Cerebellar cortex (tissue), 1 donor: Measurements from ENCODE around the gene SMARCA5.

ENCODE experiments used
- DNase-seq: peaks from one replicate; pipeline ENCODE4 v3.0.0-alpha.2; 2015; ENCODE audit warnings: low spot score

SMARCA5 gene

DNA sequence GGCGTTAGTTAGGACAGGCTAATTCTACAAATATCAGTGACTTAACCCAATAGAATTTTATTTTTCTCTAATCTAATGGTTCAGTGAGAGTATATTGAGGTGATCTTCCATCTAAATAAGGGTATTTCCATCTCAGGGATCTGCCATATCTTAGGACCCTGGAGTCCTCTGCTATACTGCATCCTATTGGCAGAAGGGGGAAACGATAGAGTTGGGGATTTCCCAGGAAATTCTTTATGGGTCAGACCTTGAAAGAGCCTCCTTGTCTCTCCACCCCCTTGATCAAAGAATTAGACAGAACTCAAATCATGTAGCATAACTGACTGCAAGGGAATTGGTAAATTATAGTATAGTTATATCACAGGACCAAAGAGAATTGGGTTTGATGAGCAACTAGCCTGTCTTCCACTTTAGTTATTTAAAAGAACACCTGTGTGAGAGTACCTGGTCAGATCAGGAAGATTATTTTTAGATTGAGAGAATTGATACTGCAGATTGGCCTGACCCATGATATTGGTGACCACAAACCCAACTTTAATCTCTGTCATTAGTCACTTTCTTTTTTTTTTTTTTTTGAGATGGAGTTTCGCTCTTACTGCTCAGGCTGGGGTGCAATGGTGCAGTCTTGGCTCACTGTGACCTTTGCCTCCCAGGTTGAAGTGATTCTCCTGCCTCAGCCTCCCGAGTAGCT, 25.6 kb downstream of the SMARCA5 start:
- DNase-seq = no peak

DNA sequence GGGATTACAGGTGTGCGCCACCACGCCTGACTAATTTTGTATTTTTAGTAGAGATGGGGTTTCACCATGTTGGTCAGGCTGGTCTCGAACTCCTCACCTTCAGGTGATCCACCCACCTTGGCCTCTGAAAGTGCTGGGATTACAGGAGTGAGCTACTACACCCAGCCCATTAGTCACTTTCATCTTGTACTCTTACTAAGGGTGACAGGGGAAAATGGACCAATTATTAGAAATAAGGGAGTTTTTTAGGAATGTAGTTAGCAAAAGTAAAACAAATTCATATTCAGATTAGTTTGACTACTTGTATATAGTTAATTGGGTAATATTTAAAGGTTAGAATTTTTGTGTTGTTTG, 26.1 kb downstream of the SMARCA5 start:
- DNase-seq = no peak

DNA sequence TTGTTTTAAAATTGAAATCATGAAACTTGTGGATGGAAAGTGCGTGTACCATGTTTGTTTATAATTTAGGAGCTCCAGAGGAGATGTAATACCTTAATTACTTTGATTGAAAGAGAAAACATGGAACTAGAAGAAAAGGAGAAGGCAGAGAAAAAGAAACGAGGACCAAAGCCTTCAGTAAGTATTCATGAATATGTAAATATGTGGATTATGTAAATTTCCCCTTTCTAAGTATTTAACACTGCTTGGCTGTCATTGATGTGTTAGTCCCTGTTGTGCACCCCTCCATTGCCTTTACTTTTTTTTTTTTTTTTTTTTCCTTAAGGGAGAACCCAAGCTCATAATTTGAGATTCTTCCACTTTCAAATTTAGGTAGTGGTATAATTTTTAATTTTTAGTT, 36.4 kb downstream of the SMARCA5 start:
- no peak for DNase-seq

DNA sequence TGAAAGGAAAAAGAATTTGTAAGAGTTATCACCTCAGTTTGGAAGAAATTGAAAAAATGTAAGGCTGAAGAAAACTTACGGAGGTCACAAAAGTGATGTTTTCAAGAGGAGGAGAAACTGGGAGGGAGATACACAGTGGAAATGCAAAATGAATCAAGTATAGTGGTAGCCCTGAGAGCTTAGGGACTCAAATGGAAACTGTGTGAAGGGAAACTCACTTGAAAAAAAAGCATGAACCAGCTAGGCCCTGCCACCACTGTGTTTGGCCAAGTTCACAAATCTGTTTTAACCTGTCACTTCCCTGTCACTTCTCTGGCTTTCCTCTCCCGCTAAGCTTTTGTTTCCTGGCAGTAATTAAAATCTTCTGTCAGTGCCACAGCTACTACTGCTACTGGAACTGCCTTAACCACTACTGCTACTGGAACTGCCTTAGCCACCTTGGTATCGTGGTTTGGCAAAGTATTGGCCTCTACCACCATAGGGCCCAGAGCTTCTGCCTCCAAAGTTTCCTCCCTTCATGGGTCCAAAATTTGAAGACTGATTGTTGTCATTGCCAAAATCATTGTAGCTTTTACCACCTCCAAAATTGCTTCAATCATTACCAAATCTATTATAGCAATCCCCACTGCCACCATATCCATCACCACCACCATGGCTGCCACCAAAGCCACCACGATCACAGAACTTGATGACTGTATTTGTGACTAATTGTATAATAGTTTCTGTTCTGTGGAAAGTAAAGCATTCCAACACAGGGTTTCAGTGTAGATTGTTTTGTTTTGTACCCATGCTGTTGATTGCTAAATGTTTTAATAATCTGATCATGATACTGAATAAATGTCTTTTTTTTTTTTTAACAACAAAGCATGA, 41.5 kb downstream of the SMARCA5 start:
- DNase-seq = no peak

DNA sequence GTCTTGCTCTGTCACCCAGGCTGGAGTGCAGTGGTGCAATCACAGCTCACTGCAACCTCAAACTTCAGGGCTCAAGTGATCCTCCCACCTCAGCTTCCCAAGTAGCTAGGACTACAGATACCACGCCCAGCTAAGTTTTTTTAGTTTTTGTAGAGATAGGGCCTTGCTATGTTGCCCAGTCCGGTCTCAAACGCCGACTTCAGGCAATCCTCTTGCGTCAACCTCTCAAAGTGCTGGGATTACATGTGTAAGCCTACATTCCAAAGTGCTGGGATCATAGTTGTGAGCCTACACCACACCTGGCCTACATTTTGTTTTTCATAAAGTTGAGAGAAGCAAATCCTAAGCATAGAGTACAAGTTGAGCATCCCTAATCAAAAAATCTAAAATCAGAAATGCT, 42.2 kb downstream of the SMARCA5 start:
- no peak for DNase-seq

DNA sequence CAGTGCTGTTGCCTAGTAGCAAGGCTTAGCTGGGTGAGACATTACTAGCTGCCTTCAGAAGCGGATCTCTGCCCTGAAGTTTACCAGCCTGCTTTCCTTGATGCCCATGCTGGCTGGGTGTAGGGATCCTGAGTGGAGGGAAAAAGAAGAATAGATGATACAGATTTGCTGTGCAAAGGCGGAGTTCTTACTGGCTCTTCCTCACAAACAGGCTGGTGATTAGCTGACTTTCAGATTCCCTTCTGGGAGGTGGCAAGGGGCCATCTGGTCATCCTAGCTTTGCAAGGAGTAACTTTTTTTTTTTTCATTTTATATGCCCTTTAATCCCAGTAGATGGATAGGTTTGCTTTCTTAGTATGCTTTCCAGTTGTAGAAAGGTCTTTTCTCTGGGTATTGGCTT, 44.8 kb downstream of the SMARCA5 start:
- DNase-seq = no peak

DNA sequence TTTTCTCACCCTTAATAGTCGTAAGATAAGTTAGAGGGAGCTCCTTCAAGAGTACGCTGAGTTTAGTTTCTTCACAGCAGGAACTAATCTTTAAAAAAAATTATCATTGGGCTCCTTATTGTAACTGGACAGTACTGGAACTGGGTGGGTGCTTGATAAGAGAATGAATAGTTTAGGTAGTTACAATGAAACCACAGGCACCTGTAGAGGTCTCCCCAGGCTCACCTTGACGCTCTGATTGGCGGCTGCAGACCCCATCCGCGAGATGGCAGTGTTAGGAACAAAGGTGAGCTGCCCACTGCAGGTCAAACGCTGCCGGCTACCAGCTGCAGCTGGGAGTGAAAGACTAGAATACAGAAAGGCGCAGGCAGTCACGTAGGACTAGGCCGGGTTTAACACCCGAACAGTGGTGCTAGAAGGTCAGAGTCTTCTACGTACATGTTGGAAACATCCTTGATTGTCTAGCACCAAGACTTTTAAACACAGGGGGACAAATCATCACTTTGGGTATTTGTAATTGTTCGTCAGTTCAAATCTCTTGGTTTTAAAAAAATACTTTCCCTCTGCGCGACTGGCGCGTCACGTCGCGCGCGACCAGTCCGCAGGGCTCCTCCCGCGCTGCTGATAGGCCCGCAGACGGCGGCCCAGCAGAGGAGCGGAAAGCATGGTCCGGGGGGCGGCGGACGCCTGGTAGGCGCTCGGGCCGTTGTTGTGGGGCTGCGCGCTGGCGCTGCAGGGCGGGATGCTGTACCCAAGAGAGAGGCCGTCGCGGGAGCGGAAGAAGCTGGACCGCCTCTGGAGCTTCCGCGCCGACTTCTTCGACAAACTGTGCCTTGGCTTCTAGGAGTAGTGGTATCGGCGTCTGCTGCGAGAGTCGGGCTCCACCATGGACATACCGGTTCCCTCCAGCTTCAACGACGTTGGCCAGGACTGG, 45.6 kb downstream of the SMARCA5 start:
- peak; percentile 29 for DNase-seq

DNA sequence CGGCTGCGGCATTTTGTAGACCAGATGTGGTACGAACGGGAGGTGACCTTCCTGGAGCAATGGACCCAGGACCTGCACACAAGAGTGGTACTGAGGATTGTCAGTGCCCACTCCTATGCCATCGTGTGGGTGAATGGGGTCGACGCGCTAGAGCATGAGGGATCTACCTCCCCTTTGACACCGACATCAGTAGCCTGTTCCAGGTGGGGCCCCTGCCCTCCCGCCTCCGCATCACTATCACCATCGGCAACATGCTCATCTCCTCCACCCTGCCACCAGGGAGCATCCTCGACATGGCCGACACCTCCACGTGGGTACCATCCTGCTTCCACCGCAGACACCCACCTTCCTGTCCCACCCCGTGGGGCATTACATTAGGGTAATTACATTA, 46.2 kb downstream of the SMARCA5 start:
- no peak for DNase-seq

DNA sequence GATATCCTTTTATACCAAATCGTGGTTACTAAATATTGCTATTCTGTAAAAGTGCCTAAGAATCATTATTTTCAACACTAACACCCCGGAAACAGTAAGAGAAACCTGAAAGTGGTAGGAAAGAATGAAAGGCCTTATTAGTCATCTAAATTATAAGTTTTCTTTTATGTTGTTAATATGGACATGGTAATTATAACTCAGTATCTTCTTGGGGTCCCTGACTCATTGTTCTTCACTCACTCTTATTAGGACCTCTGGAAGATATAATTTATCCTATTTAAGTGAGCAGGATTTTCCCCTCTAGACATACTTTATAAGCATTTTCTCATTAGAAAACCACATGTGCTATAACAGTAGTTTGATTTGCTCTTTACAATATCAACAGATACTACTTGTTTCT, 51.0 kb downstream of the SMARCA5 start:
- no peak for DNase-seq

DNA sequence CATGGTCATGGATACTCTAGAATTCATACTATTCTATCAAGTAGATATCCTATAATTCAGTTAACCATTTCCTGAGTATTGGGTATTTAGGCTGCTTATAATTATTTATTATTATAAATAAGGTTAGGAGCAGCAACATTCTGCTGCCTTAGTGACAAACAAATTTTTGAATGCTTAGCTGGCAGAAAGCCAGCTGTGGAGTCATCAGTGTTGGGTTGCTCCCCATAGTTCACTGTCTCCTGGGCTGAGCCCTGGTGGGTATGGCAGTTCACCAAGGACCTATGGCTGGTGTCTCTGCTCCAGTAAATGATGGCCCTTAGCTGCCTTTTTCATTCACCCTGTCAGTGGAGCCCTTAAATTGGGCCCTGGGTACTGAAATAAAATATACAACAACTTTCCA, 61.8 kb downstream of the SMARCA5 start:
- DNase-seq = no peak

DNA sequence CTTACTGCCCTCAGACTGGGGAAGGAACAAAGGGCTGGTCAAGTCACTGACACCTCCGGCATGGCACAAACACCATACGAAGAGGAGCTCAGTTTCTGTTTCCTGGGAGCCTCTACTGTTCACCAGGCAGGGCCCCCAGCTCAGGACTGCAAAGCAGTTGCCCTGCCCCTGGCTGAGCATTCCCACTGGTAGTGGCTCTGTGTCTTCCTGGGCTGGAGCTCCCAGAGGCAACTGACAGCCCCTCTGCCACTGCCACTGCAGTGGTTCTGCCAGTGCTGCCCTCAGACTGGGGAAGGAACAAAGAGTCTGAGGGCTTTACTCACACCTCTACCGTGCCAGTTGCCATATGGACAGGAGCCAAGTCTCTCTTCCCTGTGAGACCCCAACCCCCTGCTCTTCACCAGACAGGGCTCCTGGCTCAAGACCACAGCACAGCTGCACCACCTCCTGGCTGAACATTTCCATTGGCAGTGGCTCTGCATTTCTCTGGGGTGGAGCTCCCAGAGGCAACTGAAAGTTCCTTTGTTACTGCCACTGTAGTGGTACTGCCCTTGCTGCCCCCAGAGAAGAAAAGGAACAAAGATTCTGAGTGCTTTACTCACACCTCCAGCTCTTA, 67.9 kb downstream of the SMARCA5 start:
- no peak for DNase-seq

DNA sequence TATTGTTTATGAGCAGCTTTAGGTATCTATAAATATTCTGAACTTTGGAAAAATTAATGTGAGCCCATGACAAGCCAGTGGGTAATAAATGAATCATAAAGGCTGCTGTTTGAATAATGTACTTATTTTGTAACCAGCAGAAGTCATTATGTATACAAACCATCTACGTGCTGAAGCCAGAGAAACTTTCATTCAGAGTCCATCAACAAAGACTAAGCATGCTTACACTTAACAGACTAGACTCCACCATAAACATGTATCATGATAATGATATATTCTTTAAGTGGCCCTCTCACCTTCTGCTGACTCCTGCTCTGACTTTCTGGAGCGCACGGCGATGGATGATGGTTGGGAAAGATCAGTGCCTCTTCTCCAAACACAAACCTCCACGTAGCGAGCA, 72.0 kb downstream of the SMARCA5 start:
- no peak for DNase-seq

DNA sequence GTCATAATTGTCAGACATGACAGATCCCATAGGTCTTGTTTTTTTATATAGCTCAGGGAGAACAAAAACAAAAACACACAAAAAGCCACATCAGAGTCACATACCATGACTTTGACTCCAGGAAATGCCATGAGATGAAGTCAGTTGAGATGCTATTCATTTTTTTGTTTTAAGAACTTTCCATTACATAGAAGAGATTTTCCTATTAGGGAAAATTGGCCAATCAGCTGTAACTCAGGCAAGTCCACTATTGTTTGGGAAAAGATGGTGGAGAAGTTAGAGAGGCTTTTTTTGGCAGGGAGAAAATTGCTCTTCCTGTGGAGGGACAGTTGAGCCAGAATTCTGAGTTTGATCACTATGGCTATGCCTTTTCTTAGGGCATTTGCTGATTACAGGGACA, 72.6 kb downstream of the SMARCA5 start:
- DNase-seq = no peak

DNA sequence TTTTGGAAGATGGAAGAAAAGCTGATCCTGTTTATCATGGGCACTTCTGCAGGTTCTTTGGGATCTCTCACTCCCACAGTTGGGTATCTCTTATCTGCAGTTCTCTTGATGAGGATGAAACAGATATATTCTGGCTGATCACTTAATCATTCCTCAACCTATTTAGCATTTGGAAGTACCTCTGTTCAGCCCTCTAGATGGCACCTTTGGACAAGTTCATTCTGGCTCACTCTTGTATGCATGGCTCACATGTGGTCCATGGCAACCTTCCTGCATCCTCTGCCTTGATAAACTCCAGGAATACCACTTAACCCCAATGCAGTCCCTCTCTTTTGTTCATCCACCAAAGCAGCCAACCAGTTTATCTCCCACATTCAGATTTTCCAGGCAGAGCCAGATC, 74.2 kb downstream of the SMARCA5 start:
- DNase-seq = peak; percentile 3

DNA sequence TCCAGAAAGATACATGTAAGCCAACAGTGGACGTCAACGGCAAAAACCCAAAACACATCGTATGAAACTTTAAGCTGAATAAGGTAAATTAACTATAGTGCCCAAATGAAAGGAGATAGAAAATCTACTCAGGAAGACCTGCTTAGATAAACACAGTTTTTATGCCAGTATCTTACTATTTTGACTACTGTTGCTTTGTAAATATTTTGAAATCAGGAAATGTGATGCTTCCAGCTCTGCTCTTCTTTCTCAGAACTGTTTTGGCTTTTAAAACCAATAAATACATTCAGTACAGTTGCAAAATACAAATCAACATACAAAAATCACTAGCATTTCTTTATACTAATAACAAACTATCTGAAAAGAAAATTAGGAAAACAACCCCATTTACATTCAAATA, 83.8 kb downstream of the SMARCA5 start:
- DNase-seq = no peak

DNA sequence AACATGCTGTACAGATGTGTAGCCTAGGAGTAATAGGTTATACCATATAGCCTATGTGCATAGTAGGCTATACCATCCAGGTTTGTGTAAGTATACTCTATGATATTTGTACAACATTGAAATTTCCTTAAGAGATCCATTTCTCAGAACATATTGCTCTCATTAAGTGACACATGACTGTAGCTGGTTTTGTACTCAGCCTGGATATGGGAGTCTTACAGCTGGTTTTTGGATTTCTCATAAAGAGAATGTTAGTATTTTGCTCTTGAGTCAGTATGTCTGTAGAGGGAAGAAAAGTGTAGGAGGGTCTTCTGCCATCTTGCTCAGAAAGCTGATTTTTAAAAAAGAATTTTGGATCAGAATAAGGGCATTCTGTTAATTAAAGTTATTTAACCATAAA, 85.3 kb downstream of the SMARCA5 start:
- no peak for DNase-seq

DNA sequence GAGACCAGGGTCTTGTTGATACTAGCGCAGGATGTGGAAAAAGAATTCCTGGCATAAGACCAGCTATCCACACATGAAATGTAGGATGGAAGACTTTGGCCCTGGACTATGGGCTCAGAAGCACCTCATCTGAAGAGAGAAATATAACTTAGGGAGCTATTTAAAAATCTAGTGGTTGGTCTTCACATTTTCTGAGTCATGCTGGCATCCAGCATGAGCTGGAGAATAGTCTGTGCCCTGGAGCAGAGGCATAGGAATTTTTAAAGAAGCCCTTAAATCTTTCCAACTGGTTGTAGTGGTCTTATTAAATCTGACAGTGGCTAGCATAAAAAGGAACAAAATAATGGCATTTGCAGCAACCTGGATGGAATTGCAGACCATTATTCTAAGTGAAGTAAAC, 86.3 kb downstream of the SMARCA5 start:
- DNase-seq = no peak

DNA sequence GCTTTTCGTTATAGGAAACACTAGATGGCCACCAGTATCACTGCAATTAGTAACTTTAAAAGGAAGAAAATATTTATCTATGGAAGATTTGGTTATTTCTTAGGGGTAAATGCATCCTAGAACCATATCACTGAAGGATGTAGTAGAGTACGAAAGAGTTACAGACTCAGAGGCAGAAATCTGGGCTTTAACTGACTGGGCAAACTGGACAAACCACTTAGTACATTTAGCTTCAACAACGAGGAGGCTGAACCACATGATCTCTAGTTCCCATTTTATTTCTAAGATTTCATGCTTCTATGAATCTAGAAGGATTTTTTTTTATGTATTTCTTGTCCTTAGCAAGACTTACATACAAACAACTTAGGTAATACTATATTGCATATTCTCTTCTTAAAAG, 93.0 kb downstream of the SMARCA5 start:
- DNase-seq = no peak
